ENCODE data around the gene TAS2R39.

TAS2R39 gene

DNA sequence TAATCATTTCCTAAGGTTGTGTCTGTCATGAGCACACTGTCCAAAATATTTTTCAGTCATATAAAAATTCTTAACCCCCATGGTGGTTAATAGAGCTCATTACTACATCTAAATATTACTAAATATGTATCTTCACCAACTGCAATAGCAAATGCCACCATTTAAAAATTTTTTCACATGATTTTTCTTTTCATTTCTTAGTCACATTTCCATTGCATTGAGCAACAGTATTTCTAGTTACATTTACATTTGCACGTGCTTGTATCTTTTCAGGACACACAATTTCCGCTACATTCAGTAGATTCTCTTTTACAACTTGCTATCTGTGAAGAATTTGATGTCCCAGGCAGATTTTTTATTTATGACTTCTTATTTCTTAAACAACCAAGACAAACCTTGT is 33.5 kb downstream of the TAS2R39 start:
- no peak for DNase-seq (ENCODE audit: low read depth)

GRCh38 chr7:143217806-143218205 is 34.6 kb downstream of the TAS2R39 start:
- no peak for DNase-seq (ENCODE audit: low read depth)

GRCh38 chr7:143221286-143221685 is 38.1 kb downstream of the TAS2R39 start:
- no peak for DNase-seq (ENCODE audit: low read depth)

DNA sequence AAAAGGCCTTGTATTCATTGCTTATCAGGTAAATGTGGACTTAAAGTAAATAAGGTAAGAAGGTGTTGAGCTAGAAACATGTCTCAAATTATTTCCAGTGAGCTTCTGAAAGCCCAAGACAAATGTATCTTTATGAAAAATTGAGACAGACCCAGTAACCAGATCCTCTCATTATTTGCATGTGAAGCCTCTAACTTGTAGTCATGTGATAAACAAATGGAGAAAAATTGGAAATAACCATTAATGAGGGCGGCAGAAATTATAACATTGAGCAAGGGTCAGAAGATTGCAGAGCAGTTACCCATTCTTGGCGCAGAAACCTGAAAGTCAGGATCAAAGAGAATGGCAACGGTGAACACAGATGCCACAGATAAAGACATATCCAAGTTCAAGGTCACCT is 38.5 kb downstream of the TAS2R39 start, which contains the start of gene TAS2R40:
Gene TAS2R40 (plus strand): TSS at position 301 of the 400 bp plus-strand sequence. CDS start 42 bp downstream, at position 343.
- no peak for DNase-seq (ENCODE audit: low read depth)

DNA sequence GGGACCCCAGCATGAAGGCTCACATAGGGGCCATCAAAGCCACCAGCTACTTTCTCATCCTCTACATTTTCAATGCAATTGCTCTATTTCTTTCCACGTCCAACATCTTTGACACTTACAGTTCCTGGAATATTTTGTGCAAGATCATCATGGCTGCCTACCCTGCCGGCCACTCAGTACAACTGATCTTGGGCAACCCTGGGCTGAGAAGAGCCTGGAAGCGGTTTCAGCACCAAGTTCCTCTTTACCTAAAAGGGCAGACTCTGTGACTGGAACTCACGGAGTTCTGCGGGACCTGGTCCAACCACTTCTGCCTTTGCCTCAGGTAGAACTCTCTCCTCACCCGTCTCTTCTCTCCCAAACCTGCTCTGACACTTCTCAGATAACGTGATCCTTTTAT is 39.6 kb downstream of the TAS2R39 start:
- no peak for DNase-seq (ENCODE audit: low read depth)

DNA sequence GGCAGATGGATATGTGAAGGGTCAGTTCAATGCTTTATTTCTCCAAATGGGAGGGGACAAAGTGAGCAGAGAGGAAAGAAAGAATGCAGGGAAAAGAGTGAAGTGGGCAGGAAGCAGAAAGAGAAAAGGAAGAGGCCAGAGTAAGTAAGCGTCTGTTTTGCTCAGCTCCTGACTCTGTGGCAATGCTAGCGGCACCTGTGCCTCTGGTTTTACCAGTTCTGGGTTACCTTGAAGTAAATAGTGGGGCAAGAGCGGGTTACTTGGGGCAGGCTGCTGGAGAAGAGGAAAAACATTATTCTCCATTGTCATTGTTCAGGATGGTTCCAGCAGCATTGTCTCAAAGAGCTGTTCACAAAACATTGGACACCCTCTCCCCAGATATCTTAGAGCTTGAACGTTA is 40.6 kb downstream of the TAS2R39 start:
- no peak for DNase-seq (ENCODE audit: low read depth)

DNA sequence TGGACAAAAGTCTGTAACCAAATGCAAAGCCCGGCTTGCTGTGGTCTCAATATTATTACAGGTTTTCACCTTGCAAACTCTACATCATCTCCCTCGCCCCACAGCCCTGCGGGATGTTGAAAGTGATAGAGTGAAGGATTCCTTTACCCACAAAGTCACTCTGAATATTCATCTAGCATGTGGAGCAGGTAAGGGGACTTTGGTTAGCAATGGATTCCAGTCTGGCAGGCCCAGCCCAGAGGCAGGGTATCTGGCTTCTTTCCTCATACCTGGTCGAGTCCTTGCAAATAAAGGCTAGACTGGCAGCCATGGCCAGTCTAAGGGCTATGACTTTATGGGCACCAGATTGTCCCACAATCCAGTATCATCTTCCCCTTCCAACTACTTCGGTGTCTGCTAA is 41.8 kb downstream of the TAS2R39 start:
- DNase-seq (ENCODE audit: low read depth) = no peak

GRCh38 chr7:143227806-143228205 is 44.6 kb downstream of the TAS2R39 start:
- no peak for DNase-seq (ENCODE audit: low read depth)

GRCh38 chr7:143229054-143229790 is 46.0 kb downstream of the TAS2R39 start:
- DNase-seq (ENCODE audit: low read depth) = no peak

- no peak for DNase-seq (ENCODE audit: low read depth)
These were observed 47.6 kb downstream of the TAS2R39 start for GRCh38 chr7:143230602-143231457.
